ENCODE measurements around the gene SHISA9.

The SHISA9 gene

GRCh38 chr16:13205352-13205751 is 304.0 kb downstream of the SHISA9 start:
- DNase-seq: no peak

- DNase-seq: no peak
Observed at GRCh38 chr16:13206606-13207005, 305.2 kb downstream of the SHISA9 start.

GRCh38 chr16:13207151-13207550 is 305.8 kb downstream of the SHISA9 start:
- DNase-seq: no peak

- no peak for DNase-seq
Observed at GRCh38 chr16:13223666-13224065, 322.3 kb downstream of the SHISA9 start.

GRCh38 chr16:13229039-13229438 is 327.6 kb downstream of the SHISA9 start:
- no peak for DNase-seq

- no peak for DNase-seq
Observed at GRCh38 chr16:13231365-13231764, 330.0 kb downstream of the SHISA9 start.

- no peak for DNase-seq
Observed at GRCh38 chr16:13234999-13235398, 333.6 kb downstream of the SHISA9 start.

GRCh38 chr16:13236308-13236707 is 334.9 kb downstream of the SHISA9 start:
- no peak for DNase-seq

- no peak for DNase-seq
Observed at GRCh38 chr16:13238182-13238581, 336.8 kb downstream of the SHISA9 start.

GRCh38 chr16:13242201-13242600 is 340.8 kb downstream of the SHISA9 start:
- DNase-seq: no peak

GRCh38 chr16:13244770-13245169 is 343.4 kb downstream of the SHISA9 start:
- no peak for DNase-seq

GRCh38 chr16:13245713-13246377 is 344.4 kb downstream of the SHISA9 start:
- DNase-seq: no peak

- no peak for DNase-seq
Observed at GRCh38 chr16:13254998-13255614, 353.7 kb downstream of the SHISA9 start.

GRCh38 chr16:13262270-13263090 is 361.1 kb downstream of the SHISA9 start:
- DNase-seq: no peak

- no peak for DNase-seq
Observed at GRCh38 chr16:13264749-13265552, 363.6 kb downstream of the SHISA9 start.

GRCh38 chr16:13269359-13269758 is 368.0 kb downstream of the SHISA9 start:
- DNase-seq: no peak

GRCh38 chr16:13269905-13270528 is 368.6 kb downstream of the SHISA9 start:
- no peak for DNase-seq

GRCh38 chr16:13270602-13271001 is 369.2 kb downstream of the SHISA9 start:
- DNase-seq: no peak

- DNase-seq: no peak
Observed at GRCh38 chr16:13289515-13289914, 388.1 kb downstream of the SHISA9 start.

All from NCI-H526 treated with DMSO at 0.1 percent for 48 hours (cell line).